Transverse colon (tissue), 4 donors: ENCODE data around the gene GPR61.

Experiments
- CTCF ChIP-seq, 5 experiments: fragments of 200-600 bp in 3 of 5; fragments of 450-650 bp in 2 of 5; sonication (generic) in 3 of 5; IDR thresholded peaks; 1 replicate in 2 of 5; 2 replicates in 3 of 5; pipeline ENCODE4 v1.5.1; 2016 to 2017; ENCODE audit warnings: antibody characterized with exemption in 5 of 5, inconsistent platforms in 3 of 5, mild to moderate bottlenecking in 2 of 5, moderate library complexity in 1 of 5
- POLR2A ChIP-seq: fragments of 450-650 bp; IDR thresholded peaks from one replicate; pipeline ENCODE4 v1.6.1; 2016; ENCODE audit warnings: antibody characterized with exemption, mild to moderate bottlenecking, moderate library complexity
- POLR2AphosphoS5 ChIP-seq, 3 donors: sonication (generic); formaldehyde crosslinking; IDR thresholded peaks; one replicate each; pipeline ENCODE4 v1.6.1; 2016; ENCODE audit warnings: antibody characterized with exemption in 3 of 3

DNA sequence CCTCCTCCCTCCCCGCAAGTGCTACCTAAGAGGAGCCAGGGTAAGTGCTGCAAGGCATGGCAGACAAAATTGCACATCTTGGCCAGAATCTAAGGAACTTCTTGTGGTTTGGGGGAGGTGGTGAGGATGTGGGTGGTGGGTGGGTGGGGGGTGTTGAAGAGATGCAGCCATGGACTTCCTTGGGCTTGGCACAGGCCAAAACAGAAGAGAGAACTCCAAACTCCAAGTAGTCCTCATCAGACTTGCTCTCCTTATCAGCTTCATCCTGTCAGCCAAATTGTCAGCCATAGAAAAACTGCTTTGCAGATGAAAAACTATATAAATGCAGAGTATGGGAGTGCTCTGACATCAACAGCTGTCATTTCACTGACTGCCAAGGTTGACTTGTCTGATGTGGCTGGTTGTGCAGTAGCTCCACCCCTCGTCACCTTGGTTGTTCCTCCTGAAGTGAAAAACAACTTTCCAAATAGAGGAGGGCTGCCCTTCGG, 37.3 kb upstream of the GPR61 start:
- no peak for TF ChIP-seq CTCF (IDR thresholded peaks at IDR 0.05)
- TF ChIP-seq POLR2A = no peak
- no peak for TF ChIP-seq POLR2AphosphoS5 (IDR thresholded peaks at IDR 0.05)
